K562 (cell line): ENCODE measurements around the gene CNOT1. TPM values are rescaled to one million over a fixed set of nuclear protein-coding genes. Genes with fewer than 3 reads are reported as not detected.
A peak's percentile ranks its signal among the peaks of the same experiment; 100 is the strongest.

Source experiments
- BRD4 ChIP-seq: fragments of 200-600 bp; sonication (generic); IDR thresholded peaks from 2 replicates; pipeline ENCODE4 v1.6.1; 2017; ENCODE audit warnings: inconsistent platforms
- CC2D1A ChIP-seq: fragments of 450-650 bp; IDR thresholded peaks from 2 replicates; pipeline ENCODE4 v1.6.1; 2017; ENCODE audit warnings: mild to moderate bottlenecking
- CEBPG ChIP-seq, 3 experiments: fragments of 200-800 bp in 1 of 3; sonication (Bioruptor generic) in 1 of 3; sonication (generic) in 1 of 3; formaldehyde crosslinking in 1 of 3; IDR thresholded peaks in 2 of 3; conservative IDR thresholded peaks in 1 of 3; 2 replicates each; pipeline versions ENCODE4 v1.6.1 to v1.8.0; 2016 to 2022; ENCODE audit warnings: missing compliant biosample characterization in 2 of 3, missing genetic modification characterization in 2 of 3, mild to moderate bottlenecking in 1 of 3, missing genetic modification reagents in 1 of 3
- GATAD2B ChIP-seq: fragments of 450-650 bp; IDR thresholded peaks from 2 replicates; pipeline ENCODE4 v1.6.1; 2017; ENCODE audit warnings: mild to moderate bottlenecking, borderline replicate concordance
- HLTF ChIP-seq: fragments of 450-650 bp; IDR thresholded peaks from 2 replicates; pipeline ENCODE4 v1.6.1; 2016
- HNRNPL ChIP-seq: fragments of 200-400 bp; formaldehyde crosslinking; IDR thresholded peaks from 2 replicates; pipeline ENCODE4 v1.6.1; 2017; ENCODE audit warnings: low read depth, mild to moderate bottlenecking, low read length
- ILK ChIP-seq: fragments of 450-650 bp; IDR thresholded peaks from 2 replicates; pipeline ENCODE4 v1.6.1; 2016; ENCODE audit warnings: missing genetic modification characterization, low read depth, mild to moderate bottlenecking, missing compliant biosample characterization, moderate library complexity, borderline replicate concordance
- NFIC ChIP-seq: fragments of 450-650 bp; IDR thresholded peaks from 2 replicates; pipeline ENCODE4 v1.6.1; 2017; ENCODE audit warnings: mild to moderate bottlenecking, inconsistent platforms
- SAP30 ChIP-seq: fragments of 200-600 bp; sonication (generic); IDR thresholded peaks from 2 replicates; pipeline ENCODE4 v1.6.1; 2012; ENCODE audit warnings: borderline replicate concordance, low read depth, mild to moderate bottlenecking, moderate library complexity, low read length, control low read depth, inconsistent platforms; ENCODE audit not compliant: insufficient read depth, poor library complexity, severe bottlenecking
- SLC30A9 ChIP-seq: fragments of 250-450 bp; sonication (Bioruptor Pico); IDR thresholded peaks from 2 replicates; pipeline ENCODE4 v1.8.0; 2022; ENCODE audit warnings: mild to moderate bottlenecking, moderate library complexity
- SMAD1 ChIP-seq: fragments of 150-350 bp; IDR thresholded peaks from 2 replicates; pipeline ENCODE4 v1.6.1; 2014; ENCODE audit warnings: low read length, low read depth; ENCODE audit not compliant: partially characterized antibody
- SP2 ChIP-seq: IDR thresholded peaks from 2 replicates; pipeline ENCODE4 v1.6.1; 2011; ENCODE audit warnings: mild to moderate bottlenecking, low read depth, low read length, moderate library complexity; ENCODE audit not compliant: poor library complexity, severe bottlenecking; ENCODE audit errors: extremely low read depth
- SRSF9 ChIP-seq: fragments of 200-400 bp; formaldehyde crosslinking; IDR thresholded peaks from 2 replicates; pipeline ENCODE4 v1.6.1; 2017; ENCODE audit warnings: low read depth, low read length, borderline replicate concordance
- TBL1XR1 ChIP-seq, 2 experiments: IDR thresholded peaks; 2 replicates each; pipeline ENCODE4 v1.6.1; 2012; ENCODE audit warnings: improper control_type of control experiment in 2 of 2, low read length in 2 of 2, mild to moderate bottlenecking in 1 of 2
- TGIF2 ChIP-seq: sonication (generic); formaldehyde crosslinking; IDR thresholded peaks from 2 replicates; pipeline ENCODE4 v1.8.1; 2022; ENCODE audit warnings: mild to moderate bottlenecking, missing genetic modification reagents, moderate library complexity
- ZFP1 ChIP-seq: fragments of 450-650 bp; formaldehyde crosslinking; IDR thresholded peaks from 2 replicates; pipeline ENCODE4 v1.4.0; 2020; ENCODE audit warnings: mild to moderate bottlenecking, mixed read lengths
- ZNF140 ChIP-seq: fragments of 250-450 bp; sonication (Bioruptor Pico); IDR thresholded peaks from 2 replicates; pipeline ENCODE4 v1.8.0; 2021; ENCODE audit warnings: moderate library complexity, mild to moderate bottlenecking, inconsistent platforms
- ZNF507 ChIP-seq: conservative IDR thresholded peaks from 2 replicates; pipeline ENCODE4 v1.6.1; 2017; ENCODE audit warnings: missing genetic modification characterization, missing compliant biosample characterization
- ZNF589 ChIP-seq: fragments of 200-800 bp; sonication (Bioruptor generic); IDR thresholded peaks from 2 replicates; pipeline ENCODE4 v1.6.1; 2016; ENCODE audit warnings: low read depth, missing genetic modification characterization, missing compliant biosample characterization
- ZNF77 ChIP-seq: fragments of 250-450 bp; sonication (Bioruptor Pico); IDR thresholded peaks from 2 replicates; pipeline ENCODE4 v1.5.0; 2020
- polyA plus RNA-seq, 8 experiments: library from polyadenylated mRNA; depleted of rRNA in 4 of 8; stranded (reverse) in 5 of 8; unstranded in 3 of 8; fragments of >200 nt; fragmentation: Nextera tagmentation in 2 of 8; fragmentation: Illumina TruSeq in 1 of 8; extraction: Ambion mirVana in 2 of 8; extraction: Trizol in 1 of 8; gene quantifications; 2 replicates each; pipeline versions ENCODE4 v1.2.1 to v1.2.3, GENCODE V29; 2011 to 2014; ENCODE audit warnings: inconsistent platforms in 1 of 8, missing spikeins in 1 of 8
- total RNA-seq, 7 experiments: library from RNA; depleted of rRNA in 6 of 7; stranded (reverse); fragments of >200 nt in 6 of 7; fragmentation: Illumina TruSeq in 2 of 7; extraction: Trizol in 2 of 7; gene quantifications; 2 replicates each; pipeline versions ENCODE4 v1.2.1 to v1.2.3, GENCODE V29; 2011 to 2021; ENCODE audit warnings: low replicate concordance in 1 of 7
- TF ChIP-seq, protein P1 (sequence below), 2 experiments: IDR thresholded peaks in 1 of 2; conservative IDR thresholded peaks in 1 of 2; 2 replicates each; pipeline ENCODE4 v1.6.1; 2016; ENCODE audit warnings: low read depth in 2 of 2, mild to moderate bottlenecking in 1 of 2, missing compliant biosample characterization in 1 of 2, missing genetic modification characterization in 1 of 2, moderate library complexity in 1 of 2
- TF ChIP-seq, protein P2 (sequence below): fragments of 250-450 bp; sonication (Bioruptor Pico); IDR thresholded peaks from 2 replicates; pipeline ENCODE4 v1.8.0; 2022; ENCODE audit warnings: inconsistent platforms
- TF ChIP-seq, protein P3 (sequence below): fragments of 250-450 bp; sonication (Bioruptor Pico); IDR thresholded peaks from 2 replicates; pipeline ENCODE4 v1.8.0; 2022; ENCODE audit warnings: moderate library complexity, mild to moderate bottlenecking, inconsistent platforms

CNOT1 gene
- total and polyA plus RNA-seq, 9 of the 15 experiments (the other 6 are each of a cell fraction or from before 2014, with no cell fraction given), result 110 to 270 (median 220) TPM

DNA sequence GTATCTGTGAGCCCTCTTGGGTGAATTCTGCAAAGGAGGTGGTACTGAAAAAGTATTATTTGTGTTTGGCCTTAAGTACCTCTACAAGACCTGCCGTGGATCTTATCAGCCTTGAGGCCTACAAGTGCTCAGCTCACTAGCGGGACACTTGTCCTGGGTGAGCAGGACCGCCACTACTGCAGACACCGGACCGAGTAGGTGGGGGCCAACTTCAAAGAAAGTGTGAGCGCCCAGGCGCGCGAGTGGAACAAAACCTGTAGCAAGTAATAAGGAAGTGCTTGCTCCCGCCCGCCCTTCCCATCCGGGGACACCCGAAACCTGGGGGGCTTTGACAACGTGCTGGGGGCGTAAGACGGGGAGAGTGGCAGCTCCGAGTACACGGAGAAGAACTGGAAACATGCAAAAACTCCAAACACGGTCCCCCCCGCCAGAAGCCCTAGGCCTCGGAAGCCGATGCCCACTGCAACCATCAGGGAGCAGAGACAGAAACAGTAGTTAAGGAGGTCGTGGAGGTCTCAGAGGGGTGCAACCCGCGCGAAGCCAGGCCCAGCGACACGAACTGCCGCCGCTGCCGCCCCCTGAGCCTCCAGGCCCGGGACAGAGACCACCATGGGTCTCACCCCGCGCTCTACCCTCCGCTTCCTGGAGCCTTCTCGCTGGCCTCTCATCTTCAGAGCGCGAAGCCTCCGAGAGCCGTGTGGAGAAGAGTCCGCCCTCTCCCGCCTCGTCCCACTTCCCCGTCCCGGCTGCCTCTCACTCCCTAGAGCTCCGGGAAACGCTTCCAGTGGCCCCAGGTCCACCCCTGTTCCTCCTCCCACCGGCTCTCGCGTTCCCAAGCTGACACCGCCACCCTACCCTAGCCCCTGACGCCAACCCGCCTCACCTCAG, 537 bp downstream of the CNOT1 start (continued):
- TF ChIP-seq TGIF2 (CRISPR knock-in tag) (no peak), ZFP1 (CRISPR knock-in tag) (no peak), SAP30 (no peak), SLC30A9 (CRISPR knock-in tag) (no peak), ZNF140 (no peak), SP2 (no peak), ZNF589 (CRISPR knock-in tag) (no peak), GATAD2B (no peak), ZNF507 (tag) (no peak), HLTF (no peak), ILK (tag) (no peak), SRSF9 (no peak), CEBPG (CRISPR knock-in tag; IDR thresholded peaks at IDR 0.05) (no peak), CEBPG (tag; conservative IDR thresholded peaks at IDR 0.05 in 1 of 2, IDR thresholded peaks at IDR 0.05 in 1 of 2) (no peak), ZNF77 (CRISPR knock-in tag) (no peak), TBL1XR1 (IDR thresholded peaks at IDR 0.05; ENCODE audit: low read length in 2 of 2) (no peak), NFIC (no peak; the same call in 1 of the 2 replicates), SMAD1 (no peak), CC2D1A (no peak), HNRNPL (no peak), BRD4 (peak; percentile 85)
- TF ChIP-seq, protein P1, sequence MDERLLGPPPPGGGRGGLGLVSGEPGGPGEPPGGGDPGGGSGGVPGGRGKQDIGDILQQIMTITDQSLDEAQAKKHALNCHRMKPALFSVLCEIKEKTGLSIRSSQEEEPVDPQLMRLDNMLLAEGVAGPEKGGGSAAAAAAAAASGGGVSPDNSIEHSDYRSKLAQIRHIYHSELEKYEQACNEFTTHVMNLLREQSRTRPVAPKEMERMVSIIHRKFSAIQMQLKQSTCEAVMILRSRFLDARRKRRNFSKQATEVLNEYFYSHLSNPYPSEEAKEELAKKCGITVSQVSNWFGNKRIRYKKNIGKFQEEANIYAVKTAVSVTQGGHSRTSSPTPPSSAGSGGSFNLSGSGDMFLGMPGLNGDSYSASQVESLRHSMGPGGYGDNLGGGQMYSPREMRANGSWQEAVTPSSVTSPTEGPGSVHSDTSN (CRISPR knock-in tag; IDR thresholded peaks at IDR 0.05; ENCODE audit: low read depth), result no peak
- TF ChIP-seq, protein P1 (tag; conservative IDR thresholded peaks at IDR 0.05; ENCODE audit: low read depth), result no peak
- TF ChIP-seq, protein P2, sequence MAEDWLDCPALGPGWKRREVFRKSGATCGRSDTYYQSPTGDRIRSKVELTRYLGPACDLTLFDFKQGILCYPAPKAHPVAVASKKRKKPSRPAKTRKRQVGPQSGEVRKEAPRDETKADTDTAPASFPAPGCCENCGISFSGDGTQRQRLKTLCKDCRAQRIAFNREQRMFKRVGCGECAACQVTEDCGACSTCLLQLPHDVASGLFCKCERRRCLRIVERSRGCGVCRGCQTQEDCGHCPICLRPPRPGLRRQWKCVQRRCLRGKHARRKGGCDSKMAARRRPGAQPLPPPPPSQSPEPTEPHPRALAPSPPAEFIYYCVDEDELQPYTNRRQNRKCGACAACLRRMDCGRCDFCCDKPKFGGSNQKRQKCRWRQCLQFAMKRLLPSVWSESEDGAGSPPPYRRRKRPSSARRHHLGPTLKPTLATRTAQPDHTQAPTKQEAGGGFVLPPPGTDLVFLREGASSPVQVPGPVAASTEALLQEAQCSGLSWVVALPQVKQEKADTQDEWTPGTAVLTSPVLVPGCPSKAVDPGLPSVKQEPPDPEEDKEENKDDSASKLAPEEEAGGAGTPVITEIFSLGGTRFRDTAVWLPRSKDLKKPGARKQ, result no peak
- TF ChIP-seq, protein P3, sequence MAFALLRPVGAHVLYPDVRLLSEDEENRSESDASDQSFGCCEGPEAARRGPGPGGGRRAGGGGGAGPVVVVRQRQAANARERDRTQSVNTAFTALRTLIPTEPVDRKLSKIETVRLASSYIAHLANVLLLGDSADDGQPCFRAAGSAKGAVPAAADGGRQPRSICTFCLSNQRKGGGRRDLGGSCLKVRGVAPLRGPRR, result no peak
